Upper lobe of left lung (tissue), 4 donors: Measurements from ENCODE around the gene CIB1.

Experiments
- CTCF ChIP-seq, 6 experiments: fragments of 450-650 bp in 4 of 6; fragments of 200-600 bp in 2 of 6; sonication (generic) in 2 of 6; IDR thresholded peaks; one replicate each; pipeline ENCODE4 v1.5.1; 2016 to 2019; ENCODE audit warnings: antibody characterized with exemption in 6 of 6
- EP300 ChIP-seq, 4 donors: sonication (generic); formaldehyde crosslinking; IDR thresholded peaks; one replicate each; pipeline ENCODE4 v1.5.1; 2017; ENCODE audit warnings: antibody characterized with exemption in 4 of 4, control low read depth in 2 of 4
- POLR2A ChIP-seq, 4 donors: fragments of 450-650 bp; IDR thresholded peaks; one replicate each; pipeline ENCODE4 v1.5.1; 2016 to 2017; ENCODE audit warnings: antibody characterized with exemption in 4 of 4, mild to moderate bottlenecking in 2 of 4

GRCh38 chr15:90225047-90225446 lies 8.7 kb downstream of the CIB1 start:
- TF ChIP-seq CTCF (IDR thresholded peaks at IDR 0.05) (no peak), EP300 (IDR thresholded peaks at IDR 0.05) (no peak), POLR2A (IDR thresholded peaks at IDR 0.05) (no peak)
